MCF 10A (cell line): ENCODE data around the gene FIBCD1. TPM values are rescaled to one million over a fixed set of nuclear protein-coding genes. Genes with fewer than 3 reads are reported as not detected.

Source experiments
- BruUV-seq: library from RNA; stranded (reverse); fragments of 400-500 nt; replicated peaks from 2 replicates; lab custom pipeline; 2021; lab: Mats Ljungman, UMichigan
- CTCF ChIA-PET: fragments of 300-600 bp; sonication (Branson Sonifier 250); formaldehyde crosslinking; extraction: SDS; loops from one replicate; lab custom pipeline; 2021; ENCODE audit warnings: antibody characterized with exemption, inconsistent platforms; lab: Yijun Ruan, JAX
- POLR2A ChIA-PET: fragments of 300-600, 350-650 bp; sonication (Branson Sonifier 250); formaldehyde crosslinking; extraction: SDS; loops from one replicate; lab custom pipeline; 2020; ENCODE audit warnings: antibody characterized with exemption, inconsistent platforms; lab: Yijun Ruan, JAX
- DNase-seq: peaks from one replicate; pipeline ENCODE4 v3.0.0-alpha.2; 2018; ENCODE audit not compliant: unreplicated experiment
- H3K27ac Mint-ChIP-seq: one replicate; pipeline ENCODE4 v1.8.0; 2022; ENCODE audit warnings: mild to moderate bottlenecking, low read depth, mixed read lengths; ENCODE audit not compliant: unreplicated experiment
- H3K27me3 Mint-ChIP-seq: one replicate; pipeline ENCODE4 v1.8.0; 2022; ENCODE audit warnings: mixed read lengths; ENCODE audit not compliant: insufficient read depth, unreplicated experiment
- H3K36me3 Mint-ChIP-seq: one replicate; pipeline ENCODE4 v1.8.0; 2022; ENCODE audit warnings: mild to moderate bottlenecking, moderate library complexity, mixed read lengths; ENCODE audit not compliant: insufficient read depth, unreplicated experiment
- H3K4me1 Mint-ChIP-seq: one replicate; pipeline ENCODE4 v1.8.0; 2022; ENCODE audit warnings: mixed read lengths; ENCODE audit not compliant: insufficient read depth, unreplicated experiment
- H3K4me3 Mint-ChIP-seq: one replicate; pipeline ENCODE4 v1.8.0; 2022; ENCODE audit warnings: mild to moderate bottlenecking, moderate library complexity, mixed read lengths; ENCODE audit not compliant: unreplicated experiment
- H3K9me3 Mint-ChIP-seq: one replicate; pipeline ENCODE4 v1.8.0; 2022; ENCODE audit warnings: mixed read lengths; ENCODE audit not compliant: unreplicated experiment
- intact Hi-C: fragments of 100-400 bp; cut with micrococcal nuclease; formaldehyde crosslinking; loops from 2 replicates; pipeline ENCODE4 v1.14.1; 2022
- total RNA-seq: library from RNA; stranded (reverse); gene quantifications from 2 replicates; pipeline ENCODE4 v1.2.3, GENCODE V29; 2022
- TF ChIP-seq, protein P1 (sequence below): fragments of 200-600 bp; IDR thresholded peaks from one replicate; pipeline ENCODE4 v1.8.0; 2022; ENCODE audit warnings: antibody characterized with exemption, mild to moderate bottlenecking; ENCODE audit not compliant: unreplicated experiment

The FIBCD1 gene
- total RNA-seq, 1 experiment from 2014 or later = 1.6 TPM

DNA sequence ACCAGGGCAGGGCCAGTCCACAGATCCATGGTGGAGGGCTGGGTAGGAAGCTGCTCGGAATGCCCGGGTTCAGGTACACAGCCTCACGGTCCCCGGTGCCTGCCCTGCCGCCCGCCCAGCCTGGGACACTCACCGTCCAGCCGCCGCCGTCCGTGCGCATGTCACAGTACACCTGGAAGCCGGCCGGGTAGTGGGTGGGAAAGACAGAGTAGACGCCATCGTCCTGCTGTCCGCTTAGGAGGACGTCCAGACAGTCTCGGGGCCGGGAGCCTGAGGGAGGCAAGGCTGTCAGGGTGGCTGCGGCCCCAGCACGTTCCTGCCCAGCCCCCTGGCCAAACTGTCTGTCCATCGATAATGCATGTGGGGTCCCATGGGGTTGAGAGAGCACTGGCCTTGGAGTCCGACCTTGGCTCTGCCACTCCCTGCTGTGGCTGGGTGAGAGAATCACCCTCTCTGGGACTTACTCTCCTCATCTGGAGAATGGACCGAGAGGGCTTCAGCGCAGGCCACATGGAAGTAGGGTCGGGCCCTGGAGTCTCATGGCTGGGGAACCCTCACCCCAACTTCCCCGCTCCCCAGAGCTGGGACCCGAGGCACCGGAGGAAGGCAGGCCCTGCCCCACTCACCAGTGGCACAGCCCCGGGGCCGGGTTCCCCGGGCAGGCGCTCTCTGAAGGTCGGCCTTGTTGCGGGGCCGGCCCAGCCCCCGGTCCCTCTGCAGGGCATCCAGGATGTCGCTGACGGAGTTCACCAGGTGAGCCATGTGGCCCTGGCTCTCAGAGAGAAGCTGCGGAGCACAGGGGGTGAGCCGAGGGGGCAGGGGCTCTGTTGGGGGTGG, 15.2 kb downstream of the FIBCD1 start:
- BruUV-seq = no TSS peak
- POLR2A ChIA-PET = no interaction called here
- Mint-ChIP-seq H3K27me3 (peaks cover 16% of the 10 kb centered on the region), H3K27ac (no peak overlapping the region), H3K9me3 (no peaks in the 10 kb centered on the region), H3K4me3 (no peak overlapping the region), H3K36me3 (no peaks in the 10 kb centered on the region), H3K4me1 (peaks cover 6% of the 10 kb centered on the region)
- TF ChIP-seq, protein P1, sequence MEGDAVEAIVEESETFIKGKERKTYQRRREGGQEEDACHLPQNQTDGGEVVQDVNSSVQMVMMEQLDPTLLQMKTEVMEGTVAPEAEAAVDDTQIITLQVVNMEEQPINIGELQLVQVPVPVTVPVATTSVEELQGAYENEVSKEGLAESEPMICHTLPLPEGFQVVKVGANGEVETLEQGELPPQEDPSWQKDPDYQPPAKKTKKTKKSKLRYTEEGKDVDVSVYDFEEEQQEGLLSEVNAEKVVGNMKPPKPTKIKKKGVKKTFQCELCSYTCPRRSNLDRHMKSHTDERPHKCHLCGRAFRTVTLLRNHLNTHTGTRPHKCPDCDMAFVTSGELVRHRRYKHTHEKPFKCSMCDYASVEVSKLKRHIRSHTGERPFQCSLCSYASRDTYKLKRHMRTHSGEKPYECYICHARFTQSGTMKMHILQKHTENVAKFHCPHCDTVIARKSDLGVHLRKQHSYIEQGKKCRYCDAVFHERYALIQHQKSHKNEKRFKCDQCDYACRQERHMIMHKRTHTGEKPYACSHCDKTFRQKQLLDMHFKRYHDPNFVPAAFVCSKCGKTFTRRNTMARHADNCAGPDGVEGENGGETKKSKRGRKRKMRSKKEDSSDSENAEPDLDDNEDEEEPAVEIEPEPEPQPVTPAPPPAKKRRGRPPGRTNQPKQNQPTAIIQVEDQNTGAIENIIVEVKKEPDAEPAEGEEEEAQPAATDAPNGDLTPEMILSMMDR = no peak
- intact Hi-C loops = no loop called here
- no peak for DNase-seq
- CTCF ChIA-PET = interaction anchor here (0.6 kb wide), 1 partner anchor 615 kb away, joined by 3 read pairs; no protein-coding TSS in a partner anchor

DNA sequence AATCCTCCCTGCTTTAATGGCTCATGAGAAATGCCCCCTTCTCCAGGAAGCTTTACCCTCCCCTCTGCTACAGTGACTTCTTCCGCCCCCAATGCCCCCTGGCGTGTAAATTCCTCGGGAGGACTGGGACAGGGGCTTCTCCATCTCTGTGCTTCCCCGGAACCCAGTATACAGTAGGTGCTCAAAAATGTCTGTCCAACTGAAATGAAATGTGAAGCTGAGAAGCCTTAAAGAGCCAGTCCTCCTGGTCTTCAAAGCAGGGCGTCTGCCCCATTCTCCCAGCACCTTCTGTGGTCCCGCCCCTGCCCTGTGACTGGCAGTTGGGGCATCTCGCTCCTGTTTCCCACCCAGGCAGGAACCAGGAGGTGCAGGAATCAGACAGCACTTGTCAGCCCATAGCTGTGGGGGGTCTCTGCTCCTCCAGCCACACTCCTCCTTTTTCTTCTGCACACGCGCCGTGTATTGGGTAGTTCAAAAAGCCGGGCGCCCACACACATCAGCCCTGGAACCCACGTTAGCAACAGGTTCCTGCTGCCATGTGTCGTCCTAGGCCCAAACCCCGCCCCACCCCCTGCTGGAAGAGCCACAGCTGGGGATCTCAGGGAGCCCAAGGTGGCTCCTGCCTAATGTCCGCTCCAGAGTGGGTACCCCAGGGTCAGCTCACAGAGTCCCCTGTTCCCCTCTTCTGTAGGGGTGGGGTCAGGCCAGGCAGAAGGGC, 16.0 kb downstream of the FIBCD1 start:
- Mint-ChIP-seq H3K4me1 (peaks cover 2% of the 10 kb centered on the region), H3K27ac (no peak overlapping the region), H3K4me3 (no peak overlapping the region), H3K36me3 (no peaks in the 10 kb centered on the region), H3K27me3 (peaks cover 16% of the 10 kb centered on the region), H3K9me3 (no peaks in the 10 kb centered on the region)
- POLR2A ChIA-PET = no interaction called here
- no peak for DNase-seq
- intact Hi-C loops = no loop called here
- TF ChIP-seq, protein P1 = no peak
- CTCF ChIA-PET = interaction anchor here (0.6 kb wide), 1 partner anchor 87 kb away, joined by 3 read pairs; no protein-coding TSS in a partner anchor
- no TSS peak for BruUV-seq

DNA sequence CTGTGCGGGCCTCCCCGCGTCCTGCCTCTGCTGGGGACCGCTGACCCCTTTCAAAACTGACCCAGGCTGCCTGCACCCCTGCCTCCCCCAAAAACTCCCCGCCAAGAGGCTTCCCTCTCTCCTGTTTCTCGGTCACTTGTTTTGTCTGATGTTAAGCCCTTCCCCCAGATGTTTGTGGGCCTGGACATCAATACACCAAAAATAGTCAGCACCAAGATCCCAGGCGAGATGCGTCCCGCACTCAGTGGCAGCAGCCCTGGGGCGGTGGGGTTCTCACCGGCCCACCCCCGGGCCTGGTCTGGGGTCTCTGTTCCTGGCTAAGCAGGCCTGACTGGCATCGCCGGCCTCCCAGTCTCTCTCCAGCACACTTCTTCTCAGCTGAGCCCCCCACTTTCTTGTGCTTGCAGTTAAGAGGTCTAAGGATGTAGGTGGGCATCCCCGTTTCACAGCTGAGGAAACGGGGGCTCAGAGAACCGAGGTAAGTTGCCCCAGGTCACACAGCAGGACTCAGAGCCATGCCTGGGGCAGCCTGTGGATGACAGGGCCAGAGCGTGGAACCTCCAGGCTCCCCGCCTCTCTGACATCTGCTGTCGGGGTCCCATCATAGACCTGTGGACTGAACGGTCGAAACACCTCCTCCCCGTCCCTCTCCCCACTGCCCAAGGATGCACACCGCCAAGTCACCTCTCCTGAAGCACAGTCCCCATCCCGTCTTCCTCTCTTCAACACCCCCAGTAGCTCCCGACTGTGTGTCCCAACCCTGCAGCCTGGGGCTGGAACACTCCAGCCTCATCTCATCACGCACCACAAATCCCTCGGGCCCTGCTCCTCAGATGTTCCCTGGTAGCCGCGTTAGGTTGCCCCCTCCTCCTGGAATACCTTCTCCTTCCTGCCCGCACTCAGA, 16.8 kb downstream of the FIBCD1 start:
- H3K4me3 Mint-ChIP-seq = no peak overlapping the region
- no TSS peak for BruUV-seq
- no peak overlapping the region for H3K27ac Mint-ChIP-seq
- H3K27me3 Mint-ChIP-seq = peaks cover 23% of the 10 kb centered on the region
- ChIA-PET POLR2A (no interaction called here), CTCF (no interaction called here)
- intact Hi-C loops = no loop called here
- DNase-seq = no peak
- no peaks in the 10 kb centered on the region for H3K36me3 Mint-ChIP-seq
- H3K4me1 Mint-ChIP-seq = no peaks in the 10 kb centered on the region
- H3K9me3 Mint-ChIP-seq = no peaks in the 10 kb centered on the region
- TF ChIP-seq, protein P1 = no peak
